ENCODE measurements around the gene GIMAP1.

Gene GIMAP1

GRCh38 chr7:150738092-150738491 lies 21.7 kb downstream of the GIMAP1 start:
- no peak for TF ChIP-seq CTCF (IDR thresholded peaks at IDR 0.05; ENCODE audit: low read depth, low read length, missing control alignments)
- in situ Hi-C loops (cut with HindIII; ENCODE audit: low sequenced_read_pairs) = no loop called here
- no peak for DNase-seq (ENCODE audit: low read depth)
- no peak overlapping the region for H3K4me3 ChIP-seq (ENCODE audit: low read depth, low read length)

- H3K4me3 ChIP-seq (ENCODE audit: low read depth, low read length) = no peak overlapping the region
- TF ChIP-seq CTCF (IDR thresholded peaks at IDR 0.05; ENCODE audit: low read depth, low read length, missing control alignments) = no peak
- in situ Hi-C loops (cut with HindIII; ENCODE audit: low sequenced_read_pairs) = no loop called here
- DNase-seq (ENCODE audit: low read depth) = no peak
Observed at GRCh38 chr7:150738591-150739001, 22.2 kb downstream of the GIMAP1 start.

- no peak for DNase-seq (ENCODE audit: low read depth)
- in situ Hi-C loops (cut with HindIII; ENCODE audit: low sequenced_read_pairs) = no loop called here
- H3K4me3 ChIP-seq (ENCODE audit: low read depth, low read length) = no peak overlapping the region
- TF ChIP-seq CTCF (IDR thresholded peaks at IDR 0.05; ENCODE audit: low read depth, low read length, missing control alignments) = no peak
Observed at GRCh38 chr7:150739033-150739432, 22.6 kb downstream of the GIMAP1 start.

- no peak for TF ChIP-seq CTCF (IDR thresholded peaks at IDR 0.05; ENCODE audit: low read depth, low read length, missing control alignments)
- no peak overlapping the region for H3K4me3 ChIP-seq (ENCODE audit: low read depth, low read length)
- in situ Hi-C loops (cut with HindIII; ENCODE audit: low sequenced_read_pairs) = no loop called here
- no peak for DNase-seq (ENCODE audit: low read depth)
Observed at GRCh38 chr7:150740053-150740452, 23.6 kb downstream of the GIMAP1 start.

GRCh38 chr7:150742286-150742968 lies 26.0 kb downstream of the GIMAP1 start:
- DNase-seq (ENCODE audit: low read depth) = no peak
- in situ Hi-C loops (cut with HindIII; ENCODE audit: low sequenced_read_pairs) = no loop called here
- TF ChIP-seq CTCF (IDR thresholded peaks at IDR 0.05; ENCODE audit: low read depth, low read length, missing control alignments) = no peak
- H3K4me3 ChIP-seq (ENCODE audit: low read depth, low read length) = no peak overlapping the region

- no peak for DNase-seq (ENCODE audit: low read depth)
- TF ChIP-seq CTCF (IDR thresholded peaks at IDR 0.05; ENCODE audit: low read depth, low read length, missing control alignments) = no peak
- in situ Hi-C loops (cut with HindIII; ENCODE audit: low sequenced_read_pairs) = no loop called here
- no peak overlapping the region for H3K4me3 ChIP-seq (ENCODE audit: low read depth, low read length)
Observed at GRCh38 chr7:150744041-150744656, 27.7 kb downstream of the GIMAP1 start.
